SK-N-SH (cell line): Measurements from ENCODE around the gene COX14. TPM values are rescaled to one million over a fixed set of nuclear protein-coding genes. Genes with fewer than 3 reads are reported as not detected.

Source experiments
- CTCF ChIA-PET: fragments of 300-600, 350-600 bp; formaldehyde crosslinking; extraction: SDS; loops from one replicate; lab custom pipeline; 2021; lab: Yijun Ruan, JAX
- POLR2A ChIA-PET: fragments of 350-600 bp; sonication (Branson Sonifier 250); formaldehyde crosslinking; extraction: SDS; loops from one replicate; lab custom pipeline; 2020; ENCODE audit warnings: antibody characterized with exemption, inconsistent platforms; lab: Yijun Ruan, JAX
- DNase-seq: peaks from one replicate; pipeline ENCODE4 v3.0.0; 2012
- H2AFZ ChIP-seq: fragments of 200-600 bp; sonication (generic); 2 replicates; pipeline ENCODE4 v1.8.1; 2016; ENCODE audit warnings: antibody characterized with exemption, mild to moderate bottlenecking, low read depth
- H3F3A ChIP-seq: fragments of 200-600 bp; sonication (generic); replicated peaks from 2 replicates; pipeline ENCODE3; 2016; ENCODE audit warnings: antibody characterized with exemption, mild to moderate bottlenecking; ENCODE audit not compliant: insufficient read depth
- H3K27ac ChIP-seq, 2 experiments: fragments of 200-500 bp in 1 of 2; fragments of 200-600 bp in 1 of 2; sonication (Bioruptor generic) in 1 of 2; sonication (generic), shearing (Covaris generic) in 1 of 2; 2 replicates each; pipeline versions ENCODE4 v1.5.1 to v1.6.1; 2014 to 2016; ENCODE audit warnings: low read depth in 2 of 2, inconsistent platforms in 1 of 2, low read length in 1 of 2, mild to moderate bottlenecking in 1 of 2, mixed read lengths in 1 of 2
- H3K27me3 ChIP-seq: fragments of 200-600 bp; sonication (generic), shearing (Covaris generic); 2 replicates; pipeline ENCODE4 v1.6.1; 2016; ENCODE audit warnings: mixed run types; ENCODE audit not compliant: insufficient read depth
- H3K36me3 ChIP-seq, 2 experiments: fragments of 200-500 bp in 1 of 2; fragments of 200-600 bp in 1 of 2; sonication (Bioruptor generic) in 1 of 2; sonication (generic) in 1 of 2; replicated peaks in 1 of 2; 2 replicates each; pipeline versions ENCODE3 to v1.5.1; 2014 to 2016; ENCODE audit warnings: low read length in 1 of 2, mild to moderate bottlenecking in 1 of 2; ENCODE audit not compliant: insufficient read depth in 2 of 2, control insufficient read depth in 1 of 2
- H3K4me1 ChIP-seq, 2 experiments: fragments of 200-500 bp in 1 of 2; fragments of 200-600 bp in 1 of 2; sonication (Bioruptor generic) in 1 of 2; sonication (generic), shearing (Covaris generic) in 1 of 2; 2 replicates each; pipeline versions ENCODE4 v1.5.1 to v1.6.1; 2014 to 2016; ENCODE audit warnings: low read depth in 1 of 2, low read length in 1 of 2, mixed run types in 1 of 2; ENCODE audit not compliant: insufficient read depth in 2 of 2, control insufficient read depth in 1 of 2
- H3K4me2 ChIP-seq: fragments of 200-600 bp; sonication (generic), shearing (Covaris generic); 2 replicates; pipeline ENCODE4 v1.6.1; 2017; ENCODE audit warnings: mixed run types
- H3K4me3 ChIP-seq, 2 experiments: fragments of 200-500 bp in 1 of 2; fragments of 200-600 bp in 1 of 2; sonication (Bioruptor generic) in 1 of 2; sonication (generic), shearing (Covaris generic) in 1 of 2; 2 replicates each; pipeline versions ENCODE4 v1.5.1 to v1.8.1; 2014 to 2016; ENCODE audit warnings: low read depth in 2 of 2, inconsistent platforms in 1 of 2, low read length in 1 of 2, mild to moderate bottlenecking in 1 of 2, mixed read lengths in 1 of 2, moderate library complexity in 1 of 2
- H3K79me2 ChIP-seq: fragments of 200-600 bp; sonication (generic); 2 replicates; pipeline ENCODE4 v1.8.1; 2017; ENCODE audit warnings: mild to moderate bottlenecking; ENCODE audit not compliant: insufficient read depth
- H3K9ac ChIP-seq: fragments of 200-600 bp; sonication (generic); 2 replicates; pipeline ENCODE4 v1.6.1; 2017; ENCODE audit warnings: mixed run types
- H3K9me2 ChIP-seq: fragments of 200-600 bp; sonication (generic); 2 replicates; pipeline ENCODE4 v1.6.1; 2017; ENCODE audit warnings: mixed run types
- H3K9me3 ChIP-seq: fragments of 200-600 bp; sonication (generic); 2 replicates; pipeline ENCODE4 v1.6.1; 2017; ENCODE audit warnings: mixed run types, mild to moderate bottlenecking, moderate library complexity
- H4K20me1 ChIP-seq: fragments of 200-600 bp; sonication (generic); 2 replicates; pipeline ENCODE4 v1.6.1; 2017; ENCODE audit warnings: mild to moderate bottlenecking, mixed run types; ENCODE audit not compliant: insufficient read depth
- CTCF ChIP-seq: fragments of 200-600 bp; sonication (generic); IDR thresholded peaks from 2 replicates; pipeline ENCODE4 v1.6.1; 2017; ENCODE audit warnings: antibody characterized with exemption, mild to moderate bottlenecking, moderate library complexity
- EP300 ChIP-seq, 2 experiments: IDR thresholded peaks; 2 replicates each; pipeline versions ENCODE4 v1.4.0 to v1.6.1; 2012; ENCODE audit warnings: borderline replicate concordance in 1 of 2, low read depth in 1 of 2, low read length in 1 of 2
- FOSL2 ChIP-seq: IDR thresholded peaks from 2 replicates; pipeline ENCODE4 v1.4.0; 2012; ENCODE audit warnings: low read depth, mild to moderate bottlenecking, moderate library complexity, borderline replicate concordance
- FOXM1 ChIP-seq: IDR thresholded peaks from 2 replicates; pipeline ENCODE4 v1.4.0; 2012; ENCODE audit warnings: low read depth, mild to moderate bottlenecking
- MAX ChIP-seq: IDR thresholded peaks from 2 replicates; pipeline ENCODE4 v1.4.0; 2012; ENCODE audit warnings: low read depth
- MXI1 ChIP-seq: IDR thresholded peaks from 2 replicates; pipeline ENCODE4 v1.6.1; 2012; ENCODE audit warnings: mild to moderate bottlenecking, low read depth, low read length, improper control_type of control experiment
- NFIC ChIP-seq: IDR thresholded peaks from 2 replicates; pipeline ENCODE4 v1.4.0; 2012; ENCODE audit warnings: borderline replicate concordance
- NRF1 ChIP-seq: IDR thresholded peaks from 2 replicates; pipeline ENCODE4 v1.6.1; 2012; ENCODE audit warnings: low read depth, mild to moderate bottlenecking, low read length
- POLR2AphosphoS5 ChIP-seq: IDR thresholded peaks from 2 replicates; pipeline ENCODE4 v1.6.1; 2012; ENCODE audit warnings: low read depth, low read length
- RAD21 ChIP-seq: IDR thresholded peaks from 2 replicates; pipeline ENCODE4 v1.6.1; 2012; ENCODE audit warnings: mild to moderate bottlenecking, low read length
- RXRA ChIP-seq: IDR thresholded peaks from 2 replicates; pipeline ENCODE4 v1.4.0; 2012; ENCODE audit warnings: low read depth, mild to moderate bottlenecking, borderline replicate concordance
- SMC3 ChIP-seq: IDR thresholded peaks from 2 replicates; pipeline ENCODE4 v1.6.1; 2012; ENCODE audit warnings: low read depth, low read length, improper control_type of control experiment
- USF1 ChIP-seq: IDR thresholded peaks from 2 replicates; pipeline ENCODE4 v1.4.0; 2012; ENCODE audit warnings: low read depth, borderline replicate concordance
- YY1 ChIP-seq: IDR thresholded peaks from 2 replicates; pipeline ENCODE4 v1.4.0; 2012; ENCODE audit warnings: low read depth, mild to moderate bottlenecking
- WGBS: methylation state at CpG from one replicate; pipeline ENCODE4 v1.1.6; 2017; ENCODE audit warnings: low lambda C conversion rate; 5-methylcytosine and 5-hydroxymethylcytosine counted together
- polyA plus RNA-seq, 3 experiments: library from polyadenylated mRNA; depleted of rRNA; stranded (reverse); fragments of >200 nt; gene quantifications; 2 replicates each; pipeline ENCODE4 v1.2.3, GENCODE V29; 2012

Gene COX14
- polyA plus RNA-seq, 1 of the 3 experiments (the other 2 are of a cell fraction) = 204 TPM

GRCh38 chr12:50127546-50127945 lies 15.5 kb downstream of the COX14 start:
- Histone ChIP-seq H3K4me1 (peaks cover 3 to 5% of the 10 kb centered on the region in 2 experiments; a peak in 2 of 4 replicates), H2AFZ (no peak overlapping the region), H3F3A (peaks cover 21% of the 10 kb centered on the region), H3K9ac (no peak overlapping the region), H4K20me1 (no peaks in the 10 kb centered on the region), H3K4me2 (no peak overlapping the region), H3K27ac (no peak overlapping the region), H3K9me3 (no peaks in the 10 kb centered on the region), H3K36me3 (peaks cover 27 to 50% of the 10 kb centered on the region in 2 experiments), H3K4me3 (no peak overlapping the region), H3K9me2 (no peaks in the 10 kb centered on the region), H3K79me2 (peaks cover 26% of the 10 kb centered on the region), H3K27me3 (no peaks in the 10 kb centered on the region)
- ChIA-PET POLR2A (interaction anchor here (0.8 kb wide), 1 partner anchor 42 kb away, joined by 3 read pairs; the partner anchor contains the start of gene SMARCD1), CTCF (interaction anchor here (0.9 to 10.9 kb wide), 4 partner anchors 13 to 187 kb away, joined by 3 to 84 read pairs (median 6); partner anchors contain the start of gene COX14)
- TF ChIP-seq SMC3 (no peak), MAX (no peak), USF1 (no peak), POLR2AphosphoS5 (no peak), FOSL2 (no peak), NRF1 (no peak), FOXM1 (no peak)
- DNase-seq = no peak
- 92% methylated on average over 2 of the region's 2 CpGs for WGBS

- Histone ChIP-seq H3K27me3 (no peaks in the 10 kb centered on the region), H3K9ac (no peak overlapping the region), H3K36me3 (peaks cover 36 to 58% of the 10 kb centered on the region in 2 experiments), H3K4me1 (peaks cover 3 to 5% of the 10 kb centered on the region in 2 experiments; a peak in 2 of 4 replicates), H3K9me3 (no peaks in the 10 kb centered on the region), H4K20me1 (no peaks in the 10 kb centered on the region), H3K4me3 (no peak overlapping the region), H3F3A (peaks cover 23% of the 10 kb centered on the region), H3K79me2 (peaks cover 26% of the 10 kb centered on the region), H3K27ac (peak overlapping the region; percentile 20 to 39; a peak in 2 of 4 replicates), H2AFZ (no peak overlapping the region), H3K4me2 (no peak overlapping the region), H3K9me2 (no peaks in the 10 kb centered on the region)
- TF ChIP-seq MAX (no peak), MXI1 (no peak), RAD21 (no peak), RXRA (no peak), CTCF (no peak), NRF1 (no peak), EP300 (IDR thresholded peaks at IDR 0.05; ENCODE audit: borderline replicate concordance in 1 of 2, low read depth in 1 of 2, low read length in 1 of 2) (no peak), YY1 (no peak), NFIC (no peak)
- ChIA-PET CTCF (interaction anchor here (0.6 to 10.9 kb wide), 11 partner anchors 10 to 185 kb away, joined by 3 to 84 read pairs (median 5); partner anchors contain the start of gene COX14), POLR2A (interaction anchor here (0.7 to 1.6 kb wide), 3 partner anchors 16 to 57 kb away, joined by 3 to 5 read pairs (median 4); partner anchors contain the start of gene COX14)
- DNase-seq = no peak
- 97% methylated on average over 4 of the region's 4 CpGs for WGBS
Observed at GRCh38 chr12:50129290-50129689, 17.3 kb downstream of the COX14 start.
